A172 (cell line): ENCODE results near the gene GTSF1L. TPM values are rescaled to one million over a fixed set of nuclear protein-coding genes. Genes with fewer than 3 reads are reported as not detected.

Experiments used
- DNase-seq: peaks from one replicate; pipeline ENCODE4 v3.0.0-alpha.2; 2015; ENCODE audit warnings: low spot score
- total RNA-seq: library from RNA; depleted of rRNA; stranded (reverse); fragments of >200 nt; shearing (Covaris generic); gene quantifications from 2 replicates; pipeline ENCODE4 v1.2.3, GENCODE V29; 2014; rRNA removed

GTSF1L gene
- total RNA-seq, result not detected in 2 replicates

DNA sequence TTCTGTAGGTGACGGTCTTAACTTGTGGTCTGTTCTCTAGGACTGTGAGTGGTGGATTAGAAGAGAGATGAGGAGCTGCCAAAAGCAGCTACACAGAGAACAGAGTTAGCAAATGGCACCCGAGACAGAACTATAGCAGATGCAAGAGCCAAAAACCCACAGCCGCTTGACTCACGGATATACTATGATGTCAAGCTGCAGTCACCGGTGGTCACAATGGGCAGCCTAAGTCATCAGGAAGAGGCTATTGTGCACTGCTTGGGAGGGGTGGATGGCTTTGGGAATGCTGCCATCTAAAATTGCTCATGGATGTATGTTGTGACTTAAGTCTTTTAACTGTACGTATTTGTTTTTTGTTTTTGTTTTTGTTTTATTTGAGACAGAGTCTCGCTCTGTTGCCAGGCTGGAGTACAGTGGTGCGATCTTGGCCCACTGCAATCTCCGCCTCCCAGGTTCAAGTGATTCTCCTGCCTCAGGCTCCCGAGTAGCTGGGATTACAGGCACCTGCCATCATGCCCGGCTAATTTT, at the start of gene GTSF1L:
Gene GTSF1L, minus strand, starts transcription at position 192 of the 528 bp plus-strand sequence. CDS start 308 bp downstream, outside the sequence.
- DNase-seq, result peak; percentile 55

DNA sequence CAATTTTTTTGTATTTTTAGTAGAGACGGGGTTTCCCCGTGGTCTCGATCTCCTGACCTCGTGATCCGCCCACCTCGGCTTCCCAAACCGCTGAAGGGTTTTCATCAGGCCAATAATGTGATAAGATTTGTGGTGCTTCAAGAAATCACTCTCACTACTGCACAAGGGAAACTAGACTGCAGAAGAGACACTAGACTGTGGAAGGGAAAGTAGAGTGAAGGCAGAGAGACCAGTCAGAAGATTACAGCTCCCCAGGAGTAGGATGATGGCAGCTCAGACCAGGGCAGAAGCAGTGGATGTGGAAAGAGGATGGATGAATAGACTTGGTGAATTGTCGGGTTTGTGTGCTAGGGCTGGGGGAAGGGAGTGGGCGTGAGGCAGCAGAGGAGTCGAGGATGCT, 48.0 kb upstream of the GTSF1L start:
- no peak for DNase-seq

DNA sequence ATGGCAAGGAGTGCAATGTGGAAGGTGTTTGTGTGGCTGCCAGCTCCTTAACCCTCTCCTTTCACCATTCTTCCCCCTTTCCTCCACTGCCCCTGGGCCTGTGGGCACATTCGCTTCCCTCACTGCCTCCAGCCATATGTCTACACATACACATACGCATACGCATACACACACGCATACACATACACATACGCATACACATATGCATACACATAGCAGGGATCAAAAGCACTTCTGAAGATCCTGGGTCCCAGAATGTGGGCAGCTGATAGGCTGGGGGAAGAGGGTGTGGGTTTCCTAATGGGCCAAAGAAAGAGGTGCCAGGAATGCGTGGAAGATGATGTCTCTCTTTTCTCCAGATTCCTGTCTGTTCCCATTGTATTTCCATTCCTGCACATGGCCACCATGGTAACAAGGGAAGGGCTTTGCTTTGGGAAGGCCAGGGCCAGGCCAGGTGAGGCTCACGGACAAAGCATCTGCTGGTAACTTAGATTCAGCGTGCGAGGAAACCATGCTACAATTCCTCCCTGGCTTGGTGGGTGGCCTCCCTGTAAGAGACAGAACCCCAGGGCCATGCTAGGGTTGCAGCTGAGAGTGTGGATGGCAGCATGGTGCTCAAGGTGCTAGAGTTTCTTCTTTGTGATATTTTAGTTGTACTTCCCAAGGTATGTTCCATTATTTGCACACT, 44.8 kb upstream of the GTSF1L start:
- no peak for DNase-seq

DNA sequence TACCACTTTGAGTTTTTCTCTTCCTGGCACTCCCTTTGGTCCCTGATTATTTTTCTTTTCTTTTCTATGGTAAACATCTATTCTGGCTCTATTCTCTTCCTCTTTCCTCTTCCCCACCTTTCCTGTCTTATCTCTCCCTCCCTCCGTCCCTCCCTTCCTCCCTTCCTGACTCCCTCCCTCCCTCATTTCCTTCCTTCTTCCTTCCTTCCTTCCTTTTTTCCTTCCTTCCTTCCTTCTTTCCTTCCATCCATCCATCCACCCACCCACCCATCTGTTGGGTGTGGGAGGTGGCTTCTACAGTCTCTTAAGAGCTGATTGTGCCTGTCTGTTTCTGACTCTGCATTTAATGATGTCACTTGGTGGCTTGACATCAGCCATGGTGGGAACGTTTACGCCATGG, 43.5 kb upstream of the GTSF1L start:
- no peak for DNase-seq

DNA sequence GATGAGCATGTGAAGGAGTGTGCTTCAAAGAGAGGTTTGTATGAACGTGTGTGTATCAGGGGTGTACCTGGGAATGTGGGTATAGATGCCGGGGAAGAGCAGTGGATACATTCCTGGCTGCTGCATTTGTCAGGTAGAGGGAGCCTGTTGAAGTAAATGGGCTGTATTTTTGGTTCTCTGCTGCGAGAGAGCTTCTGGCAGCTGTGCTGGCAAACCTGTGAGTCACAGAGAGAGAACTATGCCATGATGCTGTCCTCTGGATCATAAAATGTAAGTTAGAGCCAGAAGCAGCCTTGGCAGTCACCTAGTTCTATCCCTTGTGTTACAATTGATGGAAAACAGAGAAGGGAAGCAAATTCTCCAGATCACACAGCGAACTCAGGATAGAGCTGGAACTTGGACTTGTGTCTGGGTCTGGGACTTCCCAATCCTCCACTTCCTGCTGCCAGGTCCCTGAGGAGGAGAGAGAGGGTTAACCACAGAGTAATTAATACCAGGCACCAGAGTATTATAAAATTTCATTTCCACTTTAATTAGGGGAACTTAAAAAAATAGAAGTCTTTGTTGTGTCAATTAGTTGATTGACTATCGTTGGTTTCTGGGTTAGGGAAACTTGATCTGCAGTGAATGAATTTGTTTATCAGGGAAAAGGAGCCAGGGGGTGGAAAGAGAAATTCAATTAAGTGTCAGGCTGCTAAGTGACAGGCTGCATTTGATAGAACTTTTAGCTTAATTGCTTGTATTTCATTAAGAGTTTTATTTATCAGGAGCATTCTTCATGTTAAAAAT, 41.1 kb upstream of the GTSF1L start:
- peak; percentile 68 for DNase-seq

DNA sequence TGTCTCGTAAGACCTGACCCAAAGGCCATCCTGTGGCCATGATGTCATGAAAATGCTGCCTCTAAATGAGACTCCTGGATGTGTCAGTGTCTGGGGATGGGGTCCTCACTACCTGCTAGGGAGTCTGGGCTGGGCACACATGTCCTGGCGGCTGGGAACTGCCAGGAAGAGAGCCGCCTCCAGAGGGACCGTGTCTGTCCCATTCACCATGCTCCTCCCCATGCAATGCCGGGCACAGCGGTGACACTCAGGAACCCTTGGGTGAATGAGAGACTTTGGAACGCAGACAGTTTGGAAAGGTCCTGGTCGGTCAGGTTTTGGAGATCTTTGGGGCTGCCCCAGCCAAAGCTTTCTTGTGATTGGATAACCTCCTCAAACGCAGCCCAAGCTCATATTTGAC, 40.1 kb upstream of the GTSF1L start:
- DNase-seq, result no peak

DNA sequence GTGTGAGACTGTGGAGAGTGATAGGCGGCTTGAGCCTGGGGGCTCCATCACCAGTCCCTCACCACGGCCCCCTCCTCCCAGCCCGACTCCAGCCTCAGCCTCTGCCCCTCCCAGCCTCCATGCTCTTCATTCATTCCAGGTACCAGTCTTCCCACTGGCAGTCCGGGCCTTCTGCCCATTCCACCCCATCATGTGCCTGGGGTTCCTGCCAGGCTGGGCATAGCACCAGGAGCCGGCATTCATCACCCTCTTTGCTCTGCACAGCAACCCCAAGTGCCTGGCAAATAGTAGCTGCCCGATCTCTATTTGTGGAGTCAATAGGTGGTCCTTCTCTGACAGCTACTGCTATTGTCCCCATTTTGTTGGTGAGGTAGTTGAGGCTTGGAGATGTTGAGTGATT, 39.6 kb upstream of the GTSF1L start:
- DNase-seq, result no peak

DNA sequence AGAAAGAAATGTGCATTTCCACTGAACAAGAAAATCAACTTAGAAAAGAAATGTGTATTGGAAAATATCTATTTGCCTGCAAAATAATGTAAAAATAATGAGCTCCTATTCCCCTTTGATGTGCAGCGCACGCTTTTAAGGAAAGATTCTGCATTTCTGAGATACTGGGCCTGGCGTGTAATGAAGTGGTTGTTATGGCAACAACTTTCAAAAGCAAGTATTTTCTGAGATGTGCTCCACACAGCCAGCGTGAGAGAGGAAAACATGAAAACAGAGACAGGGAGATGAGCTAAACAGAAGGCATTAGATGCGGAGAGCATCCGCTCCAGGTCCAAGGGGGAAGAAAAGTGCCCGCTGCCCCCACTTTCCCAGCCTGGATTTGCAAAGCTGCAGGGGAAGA, 39.1 kb upstream of the GTSF1L start:
- DNase-seq, result no peak

DNA sequence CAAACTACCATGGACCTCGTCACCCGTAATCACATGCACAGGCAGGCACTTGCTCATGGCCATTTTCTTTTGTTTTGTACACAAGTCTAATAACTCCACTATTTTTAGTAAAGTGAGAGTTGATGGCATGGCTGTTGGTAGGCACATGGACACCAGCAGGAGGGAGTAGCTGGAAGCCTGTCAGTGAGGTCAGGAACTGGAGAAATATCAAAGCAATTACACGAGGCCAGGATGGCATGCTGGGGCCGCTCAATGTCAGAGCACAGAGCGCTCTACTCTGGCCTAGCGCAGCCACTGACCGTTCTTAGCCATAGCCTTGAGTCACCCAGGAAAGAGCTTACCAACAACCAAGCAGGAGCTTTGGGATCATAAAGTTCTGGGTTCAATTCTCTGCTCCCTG, 36.1 kb upstream of the GTSF1L start:
- DNase-seq, result no peak

DNA sequence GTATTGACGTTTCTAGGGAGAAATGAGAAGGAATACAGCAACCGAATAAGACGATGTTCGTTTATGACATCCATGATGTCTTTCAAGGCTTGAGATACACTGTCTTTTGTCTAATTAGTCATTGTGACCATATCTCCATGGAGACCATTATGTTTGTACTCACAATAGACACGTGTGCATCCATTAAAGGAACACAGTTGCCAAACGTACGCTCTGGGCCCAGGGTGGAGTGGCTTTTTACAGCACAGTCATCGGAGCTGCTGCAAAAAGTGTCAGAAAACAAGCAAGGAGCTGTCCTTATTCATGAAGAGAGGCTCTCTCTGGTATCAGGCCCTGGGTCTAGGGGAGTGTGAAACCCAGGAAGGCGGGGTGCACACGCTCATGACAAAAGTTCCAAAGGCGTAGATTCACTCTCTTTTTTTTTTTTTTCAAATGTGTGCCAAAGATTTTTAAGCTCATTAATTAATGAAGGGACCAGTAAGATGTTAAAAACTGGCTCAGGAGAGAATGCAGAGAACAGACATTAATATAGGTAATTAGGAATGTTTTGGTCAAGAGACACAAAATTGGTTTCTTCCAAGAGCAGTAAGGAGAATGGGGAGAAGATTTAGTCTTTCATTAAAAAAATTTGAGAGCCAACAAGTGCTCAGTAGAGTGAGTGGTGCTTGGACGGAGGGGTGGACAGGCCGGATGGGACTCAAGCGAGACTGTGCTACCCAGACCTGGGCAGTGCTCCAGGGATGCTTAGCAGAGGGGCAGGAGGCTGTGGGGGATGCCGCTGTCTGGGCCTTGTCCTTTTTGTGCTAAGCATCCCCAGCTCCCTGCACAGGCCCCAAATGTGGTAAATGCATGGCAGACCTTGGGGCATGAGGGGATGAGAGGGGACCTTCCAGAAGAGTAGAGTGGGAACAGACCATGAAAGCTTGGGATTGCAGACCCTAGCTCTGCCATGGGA, 34.9 kb upstream of the GTSF1L start:
- DNase-seq, result no peak

DNA sequence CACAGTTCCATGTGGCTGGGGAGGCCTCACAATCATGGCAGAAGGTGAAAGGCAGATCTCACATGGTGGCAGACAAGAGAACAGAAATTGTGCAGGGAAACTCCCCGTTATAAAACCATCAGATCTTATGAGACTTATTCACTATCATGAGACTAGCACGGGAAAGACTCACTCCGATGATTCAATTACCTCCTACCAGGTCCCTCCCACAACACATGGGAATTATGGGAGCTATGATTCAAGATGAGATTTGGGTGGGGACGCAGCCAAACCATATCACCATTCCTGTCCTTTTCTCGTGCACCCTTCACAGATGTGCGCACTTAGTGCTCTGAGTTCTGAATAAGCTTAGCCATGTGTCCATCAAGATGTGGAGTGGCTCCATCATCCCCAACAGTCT, 31.1 kb upstream of the GTSF1L start:
- peak; percentile 78 for DNase-seq

DNA sequence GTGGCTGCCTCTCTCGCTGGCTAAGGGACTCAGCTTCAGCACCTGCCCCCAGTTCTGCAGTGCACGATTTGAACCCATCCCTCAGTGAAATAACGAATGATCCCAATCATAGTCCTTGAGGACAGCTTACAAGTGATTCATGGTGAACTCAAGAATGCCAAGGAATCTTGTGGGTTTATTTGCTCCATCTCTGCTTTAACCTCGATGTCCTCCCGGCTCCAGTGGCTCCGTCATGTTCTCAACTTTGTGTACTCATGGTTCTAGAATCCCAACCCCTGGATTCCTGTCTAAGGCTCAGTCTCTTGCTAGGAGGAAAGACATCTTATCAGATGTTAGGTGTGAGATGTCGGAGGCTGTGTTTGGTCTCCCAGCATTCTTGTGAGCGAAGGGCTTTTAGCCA, 29.0 kb upstream of the GTSF1L start:
- DNase-seq, result no peak

DNA sequence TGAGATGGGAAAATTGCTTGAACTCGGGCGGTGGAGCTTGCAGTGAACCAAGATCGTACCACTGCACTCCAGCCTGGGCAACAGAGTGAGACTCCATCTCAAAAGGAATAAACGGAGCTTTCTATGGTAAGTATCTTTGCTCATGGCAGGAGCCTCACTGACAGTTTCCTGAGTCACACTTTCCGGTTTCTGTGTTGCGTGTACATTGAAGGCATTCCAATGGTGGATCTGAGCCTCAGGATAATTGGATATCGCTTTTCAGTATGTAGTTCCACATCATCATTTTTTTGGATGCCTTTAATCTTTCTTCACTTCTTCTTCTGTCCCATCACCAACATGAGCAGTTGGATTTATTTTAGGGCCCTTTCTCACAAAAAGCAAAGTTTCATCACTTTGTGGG, 28.6 kb upstream of the GTSF1L start:
- DNase-seq, result peak; percentile 25

DNA sequence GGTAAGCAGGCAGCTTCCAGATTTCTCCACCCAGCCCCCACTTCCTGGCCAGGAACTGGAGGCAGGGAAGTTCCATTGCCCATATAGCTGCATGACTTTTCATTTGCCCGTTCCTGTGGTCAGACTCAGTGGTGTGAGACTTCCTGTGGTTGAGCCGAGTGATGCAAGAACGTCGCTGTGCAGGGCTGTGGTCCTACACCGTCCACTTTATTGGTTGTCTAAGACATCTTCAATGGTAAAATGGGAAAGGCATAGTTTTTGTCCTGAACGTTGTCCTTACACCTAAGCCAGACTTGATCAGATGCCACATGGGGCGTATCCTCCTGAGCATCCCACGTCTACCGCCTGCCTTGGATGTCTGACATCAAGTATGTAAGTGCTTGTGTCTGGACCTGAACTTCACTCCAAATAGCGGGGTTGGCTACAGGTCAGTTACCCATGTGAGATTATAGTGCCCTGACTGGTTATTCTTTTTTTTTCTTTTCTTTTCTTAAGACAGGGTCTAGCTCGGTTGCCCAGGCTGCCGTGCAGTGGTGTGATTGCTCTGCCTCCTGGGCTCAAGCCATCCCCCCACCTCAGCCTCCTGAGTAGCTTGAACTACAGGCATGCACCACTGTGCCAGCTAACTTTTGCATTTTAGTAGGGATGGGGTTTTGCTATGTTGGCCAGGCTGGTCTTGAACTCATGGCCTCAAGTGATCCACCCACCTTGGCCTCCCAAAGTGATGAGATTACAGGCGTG, 25.9 kb upstream of the GTSF1L start:
- peak; percentile 97 for DNase-seq

DNA sequence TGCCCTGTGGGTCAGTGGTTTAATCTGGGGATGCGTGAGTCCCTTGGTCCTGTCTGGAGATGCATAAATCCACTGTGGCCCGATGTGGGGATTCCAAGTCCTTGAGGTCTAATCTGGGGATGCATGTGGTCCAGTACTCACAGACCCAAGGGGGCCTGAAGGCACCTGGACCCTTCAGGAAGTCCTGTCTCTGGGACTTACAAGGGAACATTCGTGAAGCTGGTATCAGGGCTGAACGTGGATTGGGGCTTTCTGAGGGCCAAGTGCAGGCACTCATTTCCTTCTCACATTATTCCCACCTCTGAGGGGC, 25.2 kb upstream of the GTSF1L start:
- DNase-seq, result no peak

DNA sequence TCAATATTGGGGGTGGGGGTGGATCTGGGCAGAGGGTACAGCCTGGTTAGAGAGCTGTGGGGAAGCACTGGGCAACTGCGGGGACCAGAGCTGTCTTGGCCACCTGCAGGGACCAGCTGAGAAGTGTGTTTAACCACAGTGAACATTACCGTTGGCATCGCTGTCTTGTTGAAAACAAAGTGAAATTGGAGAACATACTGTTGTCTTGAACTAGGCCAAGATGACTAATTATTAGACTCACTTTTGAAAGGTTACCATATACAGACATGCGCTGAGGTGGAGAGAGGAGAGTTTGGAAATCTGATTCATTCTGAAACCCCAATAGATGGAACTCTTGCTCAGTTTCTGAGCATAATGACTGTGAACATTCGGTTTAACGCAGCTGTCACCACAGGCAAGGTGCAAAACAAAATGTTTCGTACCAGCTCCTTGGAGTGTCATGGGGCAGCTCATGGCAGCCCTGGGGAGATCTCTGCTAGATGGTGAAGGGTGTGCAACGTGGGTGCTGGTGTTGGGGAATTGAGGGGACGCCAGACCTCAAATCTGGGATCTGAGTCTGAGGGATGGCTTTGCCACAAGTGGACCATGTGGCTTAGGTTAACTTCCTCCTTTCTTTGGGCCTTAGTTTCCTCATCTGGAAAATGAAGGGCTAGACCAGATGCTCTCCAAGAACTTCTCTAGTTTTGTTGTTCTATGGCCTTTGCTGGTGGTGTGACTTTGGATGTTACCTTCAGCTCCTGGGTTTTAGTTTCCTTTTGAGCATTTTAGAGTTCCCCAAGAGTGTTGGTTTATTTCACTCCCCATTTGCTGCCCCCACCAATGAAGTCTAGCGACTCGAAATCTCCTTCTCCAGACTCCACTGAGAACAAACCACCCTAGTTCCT, 24.6 kb upstream of the GTSF1L start:
- DNase-seq, result peak; percentile 82

DNA sequence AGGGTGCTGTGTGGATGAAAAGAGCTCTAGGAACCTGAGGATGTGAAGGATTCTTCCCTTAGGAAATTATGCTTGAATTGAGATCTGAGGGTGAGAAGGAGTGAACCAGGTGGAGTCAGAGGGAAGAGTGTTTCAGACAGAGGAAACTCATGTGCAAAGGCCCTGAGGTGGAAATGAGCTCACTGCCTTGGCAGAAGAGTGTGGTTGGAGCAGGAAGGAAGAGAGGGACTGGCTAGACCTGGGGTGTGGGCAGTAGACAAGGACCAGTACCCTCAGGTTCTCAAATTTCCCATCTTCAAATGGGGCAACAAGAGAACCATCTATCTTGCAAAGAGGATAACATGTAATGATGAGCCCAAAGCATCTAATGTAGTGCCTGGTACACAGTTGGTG, 24.0 kb upstream of the GTSF1L start:
- no peak for DNase-seq

DNA sequence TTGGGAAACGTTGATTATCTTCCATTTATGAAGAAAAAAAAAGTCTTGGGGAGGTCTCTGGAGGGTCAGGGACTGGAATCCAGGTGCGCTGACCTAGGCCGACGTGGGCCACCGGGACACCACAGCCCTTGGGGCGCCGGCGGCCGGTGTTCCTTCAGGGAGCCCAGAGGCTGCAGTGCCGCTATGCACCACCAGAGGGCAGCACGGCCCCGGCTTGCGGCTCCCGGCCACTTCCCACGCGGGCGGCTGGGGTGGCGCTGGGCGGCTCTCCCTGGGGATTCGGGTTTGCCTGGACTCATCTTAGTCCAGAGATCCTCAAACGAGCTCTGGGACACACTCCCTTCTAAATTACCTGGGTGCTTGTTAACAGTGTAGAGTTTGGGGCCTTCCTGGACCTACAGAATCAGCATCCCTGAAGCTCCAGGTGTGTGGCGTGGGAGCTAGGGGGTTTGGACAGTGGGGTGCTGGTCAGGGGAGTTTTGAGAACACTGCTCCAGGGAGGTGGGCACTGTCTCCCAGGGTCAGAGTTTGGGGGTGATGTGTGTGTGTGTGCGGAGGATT, 23.0 kb upstream of the GTSF1L start:
- peak; percentile 57 for DNase-seq

DNA sequence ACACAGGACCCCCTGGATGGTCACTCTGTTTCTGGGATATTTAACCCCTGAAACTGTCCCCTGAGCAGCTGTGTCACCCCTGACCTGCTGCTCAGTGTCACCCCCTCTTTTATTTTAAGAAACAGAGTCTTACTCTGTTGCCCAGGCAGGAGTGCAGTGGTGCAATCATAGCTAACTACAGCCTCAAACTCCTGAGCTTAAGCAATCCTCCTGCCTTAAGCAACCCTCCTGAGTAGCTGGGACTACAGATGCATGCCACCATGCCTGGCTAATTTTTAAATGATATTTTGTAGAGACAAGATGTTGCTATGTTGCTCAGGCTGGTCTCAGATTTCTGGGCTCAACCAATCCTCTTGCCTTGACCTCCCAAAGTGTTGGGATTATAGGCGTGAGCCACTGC, 21.5 kb upstream of the GTSF1L start:
- no peak for DNase-seq
